SK-N-SH (cell line): ENCODE results near the gene C1QTNF3. TPM values are rescaled to one million over a fixed set of nuclear protein-coding genes. Genes with fewer than 3 reads are reported as not detected.

ENCODE experiments used
- CTCF ChIA-PET: fragments of 300-600, 350-600 bp; formaldehyde crosslinking; extraction: SDS; loops from one replicate; lab custom pipeline; 2021; lab: Yijun Ruan, JAX
- POLR2A ChIA-PET: fragments of 350-600 bp; sonication (Branson Sonifier 250); formaldehyde crosslinking; extraction: SDS; loops from one replicate; lab custom pipeline; 2020; ENCODE audit warnings: antibody characterized with exemption, inconsistent platforms; lab: Yijun Ruan, JAX
- DNase-seq: peaks from one replicate; pipeline ENCODE4 v3.0.0; 2012
- H2AFZ ChIP-seq: fragments of 200-600 bp; sonication (generic); 2 replicates; pipeline ENCODE4 v1.8.1; 2016; ENCODE audit warnings: antibody characterized with exemption, mild to moderate bottlenecking, low read depth
- H3F3A ChIP-seq: fragments of 200-600 bp; sonication (generic); replicated peaks from 2 replicates; pipeline ENCODE3; 2016; ENCODE audit warnings: antibody characterized with exemption, mild to moderate bottlenecking; ENCODE audit not compliant: insufficient read depth
- H3K27ac ChIP-seq, 2 experiments: fragments of 200-500 bp in 1 of 2; fragments of 200-600 bp in 1 of 2; sonication (Bioruptor generic) in 1 of 2; sonication (generic), shearing (Covaris generic) in 1 of 2; 2 replicates each; pipeline versions ENCODE4 v1.5.1 to v1.6.1; 2014 to 2016; ENCODE audit warnings: low read depth in 2 of 2, inconsistent platforms in 1 of 2, low read length in 1 of 2, mild to moderate bottlenecking in 1 of 2, mixed read lengths in 1 of 2
- H3K27me3 ChIP-seq: fragments of 200-600 bp; sonication (generic), shearing (Covaris generic); 2 replicates; pipeline ENCODE4 v1.6.1; 2016; ENCODE audit warnings: mixed run types; ENCODE audit not compliant: insufficient read depth
- H3K36me3 ChIP-seq, 2 experiments: fragments of 200-500 bp in 1 of 2; fragments of 200-600 bp in 1 of 2; sonication (Bioruptor generic) in 1 of 2; sonication (generic) in 1 of 2; replicated peaks in 1 of 2; 2 replicates each; pipeline versions ENCODE3 to v1.5.1; 2014 to 2016; ENCODE audit warnings: low read length in 1 of 2, mild to moderate bottlenecking in 1 of 2; ENCODE audit not compliant: insufficient read depth in 2 of 2, control insufficient read depth in 1 of 2
- H3K4me1 ChIP-seq, 2 experiments: fragments of 200-500 bp in 1 of 2; fragments of 200-600 bp in 1 of 2; sonication (Bioruptor generic) in 1 of 2; sonication (generic), shearing (Covaris generic) in 1 of 2; 2 replicates each; pipeline versions ENCODE4 v1.5.1 to v1.6.1; 2014 to 2016; ENCODE audit warnings: low read depth in 1 of 2, low read length in 1 of 2, mixed run types in 1 of 2; ENCODE audit not compliant: insufficient read depth in 2 of 2, control insufficient read depth in 1 of 2
- H3K4me2 ChIP-seq: fragments of 200-600 bp; sonication (generic), shearing (Covaris generic); 2 replicates; pipeline ENCODE4 v1.6.1; 2017; ENCODE audit warnings: mixed run types
- H3K4me3 ChIP-seq, 2 experiments: fragments of 200-500 bp in 1 of 2; fragments of 200-600 bp in 1 of 2; sonication (Bioruptor generic) in 1 of 2; sonication (generic), shearing (Covaris generic) in 1 of 2; 2 replicates each; pipeline versions ENCODE4 v1.5.1 to v1.8.1; 2014 to 2016; ENCODE audit warnings: low read depth in 2 of 2, inconsistent platforms in 1 of 2, low read length in 1 of 2, mild to moderate bottlenecking in 1 of 2, mixed read lengths in 1 of 2, moderate library complexity in 1 of 2
- H3K79me2 ChIP-seq: fragments of 200-600 bp; sonication (generic); 2 replicates; pipeline ENCODE4 v1.8.1; 2017; ENCODE audit warnings: mild to moderate bottlenecking; ENCODE audit not compliant: insufficient read depth
- H3K9ac ChIP-seq: fragments of 200-600 bp; sonication (generic); 2 replicates; pipeline ENCODE4 v1.6.1; 2017; ENCODE audit warnings: mixed run types
- H3K9me2 ChIP-seq: fragments of 200-600 bp; sonication (generic); 2 replicates; pipeline ENCODE4 v1.6.1; 2017; ENCODE audit warnings: mixed run types
- H3K9me3 ChIP-seq: fragments of 200-600 bp; sonication (generic); 2 replicates; pipeline ENCODE4 v1.6.1; 2017; ENCODE audit warnings: mixed run types, mild to moderate bottlenecking, moderate library complexity
- H4K20me1 ChIP-seq: fragments of 200-600 bp; sonication (generic); 2 replicates; pipeline ENCODE4 v1.6.1; 2017; ENCODE audit warnings: mild to moderate bottlenecking, mixed run types; ENCODE audit not compliant: insufficient read depth
- ELF1 ChIP-seq: IDR thresholded peaks from 2 replicates; pipeline ENCODE4 v1.4.0; 2012
- EP300 ChIP-seq, 2 experiments: IDR thresholded peaks; 2 replicates each; pipeline versions ENCODE4 v1.4.0 to v1.6.1; 2012; ENCODE audit warnings: borderline replicate concordance in 1 of 2, low read depth in 1 of 2, low read length in 1 of 2
- EZH2phosphoT487 ChIP-seq: fragments of 200-600 bp; sonication (generic); IDR thresholded peaks from 2 replicates; pipeline ENCODE4 v1.6.1; 2017; ENCODE audit warnings: low read depth, mixed run types, mild to moderate bottlenecking, antibody characterized with exemption, moderate library complexity, borderline replicate concordance
- FOSL2 ChIP-seq: IDR thresholded peaks from 2 replicates; pipeline ENCODE4 v1.4.0; 2012; ENCODE audit warnings: low read depth, mild to moderate bottlenecking, moderate library complexity, borderline replicate concordance
- GATA2 ChIP-seq: sonication (generic); formaldehyde crosslinking; IDR thresholded peaks from 2 replicates; pipeline ENCODE4 v1.5.0; 2020; ENCODE audit warnings: mild to moderate bottlenecking, missing genetic modification reagents
- JUND ChIP-seq: IDR thresholded peaks from 2 replicates; pipeline ENCODE4 v1.4.0; 2012
- MEF2A ChIP-seq: IDR thresholded peaks from 2 replicates; pipeline ENCODE4 v1.4.0; 2012; ENCODE audit warnings: low read depth, borderline replicate concordance
- NRF1 ChIP-seq: IDR thresholded peaks from 2 replicates; pipeline ENCODE4 v1.6.1; 2012; ENCODE audit warnings: low read depth, mild to moderate bottlenecking, low read length
- POLR2AphosphoS5 ChIP-seq: IDR thresholded peaks from 2 replicates; pipeline ENCODE4 v1.6.1; 2012; ENCODE audit warnings: low read depth, low read length
- RAD21 ChIP-seq: IDR thresholded peaks from 2 replicates; pipeline ENCODE4 v1.6.1; 2012; ENCODE audit warnings: mild to moderate bottlenecking, low read length
- SIN3A ChIP-seq: IDR thresholded peaks from 2 replicates; pipeline ENCODE4 v1.6.1; 2012; ENCODE audit warnings: low read depth, mild to moderate bottlenecking, low read length, moderate library complexity, borderline replicate concordance
- TAF1 ChIP-seq: IDR thresholded peaks from 2 replicates; pipeline ENCODE4 v1.6.1; 2012; ENCODE audit warnings: low read depth, mild to moderate bottlenecking, low read length, moderate library complexity, borderline replicate concordance
- TCF12 ChIP-seq: IDR thresholded peaks from 2 replicates; pipeline ENCODE4 v1.4.0; 2012
- WGBS: methylation state at CpG from one replicate; pipeline ENCODE4 v1.1.6; 2017; ENCODE audit warnings: low lambda C conversion rate; 5-methylcytosine and 5-hydroxymethylcytosine counted together
- polyA plus RNA-seq, 3 experiments: library from polyadenylated mRNA; depleted of rRNA; stranded (reverse); fragments of >200 nt; gene quantifications; 2 replicates each; pipeline ENCODE4 v1.2.3, GENCODE V29; 2012
- TF ChIP-seq, protein P1 (sequence below): IDR thresholded peaks from 2 replicates; pipeline ENCODE4; 2012
- TF ChIP-seq, protein P2 (sequence below): IDR thresholded peaks from 2 replicates; pipeline ENCODE4 v1.4.0; 2012; ENCODE audit warnings: low read depth, borderline replicate concordance
- TF ChIP-seq, protein P3 (sequence below): fragments of 150-350 bp; IDR thresholded peaks from 2 replicates; pipeline ENCODE4 v1.6.1; 2017; ENCODE audit warnings: antibody characterized with exemption, low read length, low read depth, borderline replicate concordance
- TF ChIP-seq, protein P4 (sequence below): fragments of 200-600 bp; sonication (generic); IDR thresholded peaks from 2 replicates; pipeline ENCODE4 v1.6.1; 2017; ENCODE audit warnings: antibody characterized with exemption, mild to moderate bottlenecking, moderate library complexity
- TF ChIP-seq, protein P5 (sequence below): IDR thresholded peaks from 2 replicates; pipeline ENCODE4 v1.4.0; 2012; ENCODE audit warnings: low read depth

The C1QTNF3 gene
- polyA plus RNA-seq, 1 of the 3 experiments (the other 2 are of a cell fraction), result 1.5 TPM

DNA sequence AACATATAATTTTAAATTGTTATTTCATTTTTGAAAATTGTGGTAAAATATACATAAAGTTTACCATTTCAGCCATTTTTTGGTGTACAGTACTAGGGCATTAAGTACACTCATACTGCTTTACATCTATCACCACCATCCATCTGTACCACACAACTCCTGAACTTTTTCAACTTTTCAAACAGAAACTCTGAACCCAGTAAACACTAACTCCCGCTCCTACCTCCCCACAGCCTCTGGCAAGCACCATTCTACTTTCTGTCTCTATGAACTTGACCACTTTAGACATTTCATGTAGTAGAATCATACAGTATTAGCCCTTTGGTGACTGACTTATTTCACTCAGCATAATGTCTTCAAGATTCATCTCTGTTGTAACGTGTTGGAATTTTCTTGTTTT is 50.1 kb downstream of the C1QTNF3 start:
- no peaks in the 10 kb centered on the region for H3K9me2 ChIP-seq
- H2AFZ ChIP-seq, result no peak overlapping the region
- no peak overlapping the region for H3K9ac ChIP-seq
- peaks cover 4 to 5% of the 10 kb centered on the region in 2 experiments; a peak in 2 of 4 replicates for H3K4me1 ChIP-seq
- TF ChIP-seq TAF1 (no peak), MEF2A (no peak), EZH2phosphoT487 (no peak), NRF1 (no peak), ELF1 (no peak), POLR2AphosphoS5 (no peak), SIN3A (no peak), FOSL2 (no peak), EP300 (IDR thresholded peaks at IDR 0.05; ENCODE audit: borderline replicate concordance in 1 of 2, low read depth in 1 of 2, low read length in 1 of 2) (no peak), GATA2 (CRISPR knock-in tag) (no peak), RAD21 (no peak), JUND (no peak), TCF12 (no peak)
- TF ChIP-seq, protein P1, sequence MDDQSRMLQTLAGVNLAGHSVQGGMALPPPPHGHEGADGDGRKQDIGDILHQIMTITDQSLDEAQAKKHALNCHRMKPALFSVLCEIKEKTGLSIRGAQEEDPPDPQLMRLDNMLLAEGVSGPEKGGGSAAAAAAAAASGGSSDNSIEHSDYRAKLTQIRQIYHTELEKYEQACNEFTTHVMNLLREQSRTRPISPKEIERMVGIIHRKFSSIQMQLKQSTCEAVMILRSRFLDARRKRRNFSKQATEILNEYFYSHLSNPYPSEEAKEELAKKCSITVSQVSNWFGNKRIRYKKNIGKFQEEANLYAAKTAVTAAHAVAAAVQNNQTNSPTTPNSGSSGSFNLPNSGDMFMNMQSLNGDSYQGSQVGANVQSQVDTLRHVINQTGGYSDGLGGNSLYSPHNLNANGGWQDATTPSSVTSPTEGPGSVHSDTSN, result no peak
- TF ChIP-seq, protein P2, sequence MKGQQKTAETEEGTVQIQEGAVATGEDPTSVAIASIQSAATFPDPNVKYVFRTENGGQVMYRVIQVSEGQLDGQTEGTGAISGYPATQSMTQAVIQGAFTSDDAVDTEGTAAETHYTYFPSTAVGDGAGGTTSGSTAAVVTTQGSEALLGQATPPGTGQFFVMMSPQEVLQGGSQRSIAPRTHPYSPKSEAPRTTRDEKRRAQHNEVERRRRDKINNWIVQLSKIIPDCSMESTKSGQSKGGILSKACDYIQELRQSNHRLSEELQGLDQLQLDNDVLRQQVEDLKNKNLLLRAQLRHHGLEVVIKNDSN, result no peak
- TF ChIP-seq, protein P3, sequence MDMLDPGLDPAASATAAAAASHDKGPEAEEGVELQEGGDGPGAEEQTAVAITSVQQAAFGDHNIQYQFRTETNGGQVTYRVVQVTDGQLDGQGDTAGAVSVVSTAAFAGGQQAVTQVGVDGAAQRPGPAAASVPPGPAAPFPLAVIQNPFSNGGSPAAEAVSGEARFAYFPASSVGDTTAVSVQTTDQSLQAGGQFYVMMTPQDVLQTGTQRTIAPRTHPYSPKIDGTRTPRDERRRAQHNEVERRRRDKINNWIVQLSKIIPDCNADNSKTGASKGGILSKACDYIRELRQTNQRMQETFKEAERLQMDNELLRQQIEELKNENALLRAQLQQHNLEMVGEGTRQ, result no peak
- TF ChIP-seq, protein P4, sequence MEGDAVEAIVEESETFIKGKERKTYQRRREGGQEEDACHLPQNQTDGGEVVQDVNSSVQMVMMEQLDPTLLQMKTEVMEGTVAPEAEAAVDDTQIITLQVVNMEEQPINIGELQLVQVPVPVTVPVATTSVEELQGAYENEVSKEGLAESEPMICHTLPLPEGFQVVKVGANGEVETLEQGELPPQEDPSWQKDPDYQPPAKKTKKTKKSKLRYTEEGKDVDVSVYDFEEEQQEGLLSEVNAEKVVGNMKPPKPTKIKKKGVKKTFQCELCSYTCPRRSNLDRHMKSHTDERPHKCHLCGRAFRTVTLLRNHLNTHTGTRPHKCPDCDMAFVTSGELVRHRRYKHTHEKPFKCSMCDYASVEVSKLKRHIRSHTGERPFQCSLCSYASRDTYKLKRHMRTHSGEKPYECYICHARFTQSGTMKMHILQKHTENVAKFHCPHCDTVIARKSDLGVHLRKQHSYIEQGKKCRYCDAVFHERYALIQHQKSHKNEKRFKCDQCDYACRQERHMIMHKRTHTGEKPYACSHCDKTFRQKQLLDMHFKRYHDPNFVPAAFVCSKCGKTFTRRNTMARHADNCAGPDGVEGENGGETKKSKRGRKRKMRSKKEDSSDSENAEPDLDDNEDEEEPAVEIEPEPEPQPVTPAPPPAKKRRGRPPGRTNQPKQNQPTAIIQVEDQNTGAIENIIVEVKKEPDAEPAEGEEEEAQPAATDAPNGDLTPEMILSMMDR, result no peak
- TF ChIP-seq, protein P5, sequence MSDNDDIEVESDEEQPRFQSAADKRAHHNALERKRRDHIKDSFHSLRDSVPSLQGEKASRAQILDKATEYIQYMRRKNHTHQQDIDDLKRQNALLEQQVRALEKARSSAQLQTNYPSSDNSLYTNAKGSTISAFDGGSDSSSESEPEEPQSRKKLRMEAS, result no peak
- ChIA-PET POLR2A (no interaction called here), CTCF (no interaction called here)
- DNase-seq, result no peak
- H3K27ac ChIP-seq, result no peak overlapping the region
- no peaks in the 10 kb centered on the region for H3K27me3 ChIP-seq
- peaks cover 4% of the 10 kb centered on the region for H3F3A ChIP-seq
- H3K36me3 ChIP-seq, result peaks cover 16 to 35% of the 10 kb centered on the region in 2 experiments
- H3K4me3 ChIP-seq, result no peak overlapping the region
- H3K4me2 ChIP-seq, result no peak overlapping the region
- H4K20me1 ChIP-seq, result no peaks in the 10 kb centered on the region
- no peaks in the 10 kb centered on the region for H3K9me3 ChIP-seq
- WGBS, result 94% methylated on average over 2 of the region's 2 CpGs
- H3K79me2 ChIP-seq, result no peaks in the 10 kb centered on the region
